OCI-LY1 (cell line): ENCODE measurements around the gene DRGX.

Source experiments
- H2AFZ ChIP-seq: fragments of 200-600 bp; sonication (generic), shearing (Covaris generic); 2 replicates; pipeline ENCODE4 v1.6.0; 2014; ENCODE audit warnings: antibody characterized with exemption, mild to moderate bottlenecking, low read length
- H3F3A ChIP-seq: fragments of 200-600 bp; sonication (generic), shearing (Covaris generic); 2 replicates; pipeline ENCODE4 v1.6.0; 2014; ENCODE audit warnings: mild to moderate bottlenecking, antibody characterized with exemption, low read length, moderate library complexity; ENCODE audit not compliant: insufficient read depth
- H3K27ac ChIP-seq: fragments of 200-600 bp; sonication (generic); 2 replicates; pipeline ENCODE4 v1.5.1; 2014; ENCODE audit warnings: low read length, mixed run types, mild to moderate bottlenecking, low read depth; ENCODE audit not compliant: poor library complexity, severe bottlenecking
- H3K27me3 ChIP-seq: fragments of 200-600 bp; sonication (generic); 2 replicates; pipeline ENCODE4 v1.6.0; 2014; ENCODE audit warnings: antibody characterized with exemption, mild to moderate bottlenecking, low read length, moderate library complexity; ENCODE audit not compliant: insufficient read depth
- H3K36me3 ChIP-seq: fragments of 200-600 bp; sonication (generic); 2 replicates; pipeline ENCODE4 v1.6.1; 2014; ENCODE audit warnings: mild to moderate bottlenecking, antibody characterized with exemption, low read length, moderate library complexity, mixed read lengths; ENCODE audit not compliant: insufficient read depth
- H3K4me1 ChIP-seq: fragments of 200-600 bp; sonication (generic); 2 replicates; pipeline ENCODE4 v1.5.1; 2014; ENCODE audit warnings: mild to moderate bottlenecking, low read length, moderate library complexity; ENCODE audit not compliant: insufficient read depth, severe bottlenecking
- H3K4me2 ChIP-seq: fragments of 200-600 bp; sonication (generic), shearing (Covaris generic); 2 replicates; pipeline ENCODE4 v1.6.1; 2014; ENCODE audit warnings: low read length
- H3K4me3 ChIP-seq: fragments of 200-600 bp; sonication (generic); 2 replicates; pipeline ENCODE4 v1.5.1; 2014; ENCODE audit warnings: low read length, low read depth, mild to moderate bottlenecking, mixed read lengths; ENCODE audit not compliant: poor library complexity, severe bottlenecking
- H3K79me2 ChIP-seq: fragments of 200-600 bp; shearing (Covaris generic); 2 replicates; pipeline ENCODE4 v1.6.1; 2016; ENCODE audit warnings: mixed run types, low read length, mixed read lengths; ENCODE audit not compliant: insufficient read depth
- H3K9ac ChIP-seq: fragments of 200-600 bp; sonication (generic), shearing (Covaris generic); 2 replicates; pipeline ENCODE4 v1.6.1; 2014; ENCODE audit warnings: mild to moderate bottlenecking, low read length, mixed read lengths
- H3K9me2 ChIP-seq: fragments of 200-600 bp; sonication (generic), shearing (Covaris generic); 2 replicates; pipeline ENCODE4 v1.6.1; 2014; ENCODE audit warnings: low read depth, mild to moderate bottlenecking, low read length, mixed read lengths
- H3K9me3 ChIP-seq: fragments of 200-600 bp; shearing (Covaris generic); 2 replicates; pipeline ENCODE4 v1.6.1; 2014; ENCODE audit warnings: low read length, mixed read lengths
- H4K20me1 ChIP-seq: fragments of 200-600 bp; sonication (generic), shearing (Covaris generic); 2 replicates; pipeline ENCODE4 v1.6.0; 2016; ENCODE audit warnings: mild to moderate bottlenecking, low read length; ENCODE audit not compliant: insufficient read depth
- EZH2 ChIP-seq: fragments of 200-600 bp; sonication (generic), shearing (Covaris generic); IDR thresholded peaks from 2 replicates; pipeline ENCODE4 v1.8.0; 2017; ENCODE audit warnings: borderline replicate concordance, mixed run types, mild to moderate bottlenecking, antibody characterized with exemption, low read length, moderate library complexity, mixed read lengths
- TF ChIP-seq, protein P1 (sequence below): fragments of 200-600 bp; sonication (generic), shearing (Covaris generic); IDR thresholded peaks from 2 replicates; pipeline ENCODE4 v1.5.1; 2017; ENCODE audit warnings: mild to moderate bottlenecking, antibody characterized with exemption, low read length, moderate library complexity, mixed read lengths

DRGX gene

DNA sequence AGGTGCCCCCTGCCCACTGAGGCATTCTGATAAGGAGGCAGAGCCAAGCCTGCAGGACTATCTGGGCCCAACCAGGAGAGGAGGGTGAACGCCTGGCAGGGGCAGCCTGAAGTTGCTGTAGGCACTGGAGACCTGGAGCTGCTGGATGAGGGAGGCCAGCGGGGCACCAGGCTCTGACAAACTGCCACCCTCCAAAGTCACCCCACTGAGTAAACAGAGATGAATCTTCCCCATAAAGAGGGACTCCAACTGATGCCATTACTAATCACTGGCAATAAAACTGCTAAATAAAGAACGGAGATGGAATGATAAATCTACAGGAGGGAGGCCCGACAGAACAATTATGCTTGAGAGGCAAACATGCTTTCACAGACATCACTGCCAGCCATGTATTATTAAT is 44.2 kb downstream of the DRGX start:
- no peaks in the 10 kb centered on the region for H3K9me2 ChIP-seq
- no peak overlapping the region for H3K27ac ChIP-seq
- no peaks in the 10 kb centered on the region for H3K27me3 ChIP-seq
- no peaks in the 10 kb centered on the region for H3K4me1 ChIP-seq
- H3K4me3 ChIP-seq: no peak overlapping the region
- no peaks in the 10 kb centered on the region for H4K20me1 ChIP-seq
- H3K9ac ChIP-seq: no peak overlapping the region
- TF ChIP-seq, protein P1, sequence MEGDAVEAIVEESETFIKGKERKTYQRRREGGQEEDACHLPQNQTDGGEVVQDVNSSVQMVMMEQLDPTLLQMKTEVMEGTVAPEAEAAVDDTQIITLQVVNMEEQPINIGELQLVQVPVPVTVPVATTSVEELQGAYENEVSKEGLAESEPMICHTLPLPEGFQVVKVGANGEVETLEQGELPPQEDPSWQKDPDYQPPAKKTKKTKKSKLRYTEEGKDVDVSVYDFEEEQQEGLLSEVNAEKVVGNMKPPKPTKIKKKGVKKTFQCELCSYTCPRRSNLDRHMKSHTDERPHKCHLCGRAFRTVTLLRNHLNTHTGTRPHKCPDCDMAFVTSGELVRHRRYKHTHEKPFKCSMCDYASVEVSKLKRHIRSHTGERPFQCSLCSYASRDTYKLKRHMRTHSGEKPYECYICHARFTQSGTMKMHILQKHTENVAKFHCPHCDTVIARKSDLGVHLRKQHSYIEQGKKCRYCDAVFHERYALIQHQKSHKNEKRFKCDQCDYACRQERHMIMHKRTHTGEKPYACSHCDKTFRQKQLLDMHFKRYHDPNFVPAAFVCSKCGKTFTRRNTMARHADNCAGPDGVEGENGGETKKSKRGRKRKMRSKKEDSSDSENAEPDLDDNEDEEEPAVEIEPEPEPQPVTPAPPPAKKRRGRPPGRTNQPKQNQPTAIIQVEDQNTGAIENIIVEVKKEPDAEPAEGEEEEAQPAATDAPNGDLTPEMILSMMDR: no peak
- TF ChIP-seq EZH2: no peak
- no peak overlapping the region for H3K4me2 ChIP-seq
- H3F3A ChIP-seq: no peaks in the 10 kb centered on the region
- H3K9me3 ChIP-seq: no peaks in the 10 kb centered on the region
- H3K79me2 ChIP-seq: no peaks in the 10 kb centered on the region
- no peak overlapping the region for H2AFZ ChIP-seq
- no peaks in the 10 kb centered on the region for H3K36me3 ChIP-seq

DNA sequence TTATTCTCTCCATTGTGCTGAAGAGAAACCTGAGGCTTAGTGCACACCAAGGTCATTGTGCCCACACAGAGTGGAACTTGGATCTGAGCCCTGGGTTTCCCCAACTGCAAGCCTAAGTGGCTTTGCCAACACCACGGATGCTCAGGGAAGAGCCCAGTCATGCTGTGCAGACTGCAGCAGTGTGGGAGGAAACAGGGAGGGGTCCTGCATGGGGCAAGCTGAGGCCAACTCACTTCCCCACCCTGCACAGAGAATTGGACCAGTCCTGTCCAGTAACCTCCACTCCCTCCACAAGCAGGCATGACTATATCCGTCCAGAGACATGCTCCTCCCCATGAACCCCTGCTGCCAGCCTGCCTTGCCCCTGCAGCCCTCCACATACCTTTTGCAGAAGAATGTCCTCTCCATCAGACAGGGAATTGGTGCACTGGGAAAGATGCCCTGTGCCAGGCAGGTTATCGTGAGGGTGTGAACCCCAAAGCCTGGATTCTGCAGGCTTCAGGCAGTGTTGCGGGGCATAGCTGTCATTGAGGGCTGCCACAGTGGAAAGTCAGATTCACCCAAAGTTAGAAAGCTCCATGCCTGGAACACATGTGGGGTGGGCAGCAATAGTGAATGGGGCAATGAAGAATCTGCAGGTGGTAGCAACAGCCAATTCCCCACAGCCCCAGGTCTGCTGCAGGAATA is 44.9 kb downstream of the DRGX start:
- H4K20me1 ChIP-seq: no peaks in the 10 kb centered on the region
- TF ChIP-seq, protein P1: no peak
- TF ChIP-seq EZH2: no peak
- no peaks in the 10 kb centered on the region for H3K9me3 ChIP-seq
- no peak overlapping the region for H2AFZ ChIP-seq
- no peaks in the 10 kb centered on the region for H3K27me3 ChIP-seq
- no peaks in the 10 kb centered on the region for H3K4me1 ChIP-seq
- no peak overlapping the region for H3K27ac ChIP-seq
- H3K36me3 ChIP-seq: no peaks in the 10 kb centered on the region
- H3K4me3 ChIP-seq: no peak overlapping the region
- no peaks in the 10 kb centered on the region for H3K79me2 ChIP-seq
- no peaks in the 10 kb centered on the region for H3F3A ChIP-seq
- no peak overlapping the region for H3K9ac ChIP-seq
- no peaks in the 10 kb centered on the region for H3K9me2 ChIP-seq
- no peak overlapping the region for H3K4me2 ChIP-seq

DNA sequence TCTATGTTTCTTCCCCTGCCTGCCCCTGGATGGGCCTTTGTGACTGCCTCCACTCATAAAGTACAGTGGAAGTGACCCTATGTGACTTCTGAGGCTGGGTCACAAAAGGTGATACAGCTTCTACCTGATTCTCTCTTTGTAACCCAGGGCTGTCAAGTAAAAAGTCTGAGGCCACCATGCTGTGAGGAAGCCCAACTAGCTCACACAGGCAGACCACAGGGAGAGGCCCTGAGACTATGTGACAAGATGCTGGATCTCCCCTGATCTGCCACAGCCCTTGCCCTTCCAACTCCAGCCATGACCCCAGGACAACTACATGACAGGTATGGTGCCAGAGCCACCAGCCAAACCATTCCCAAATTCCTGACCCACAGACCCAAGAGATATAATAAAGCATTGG is 45.8 kb downstream of the DRGX start:
- Histone ChIP-seq H3K9ac (no peak overlapping the region), H3K4me1 (no peaks in the 10 kb centered on the region), H3K4me3 (no peak overlapping the region), H3K9me3 (no peaks in the 10 kb centered on the region), H3K4me2 (no peak overlapping the region), H3K27me3 (no peaks in the 10 kb centered on the region), H4K20me1 (no peaks in the 10 kb centered on the region), H2AFZ (no peak overlapping the region), H3K9me2 (no peaks in the 10 kb centered on the region), H3F3A (no peaks in the 10 kb centered on the region), H3K79me2 (no peaks in the 10 kb centered on the region), H3K27ac (no peak overlapping the region), H3K36me3 (no peaks in the 10 kb centered on the region)
- TF ChIP-seq, protein P1: no peak
- TF ChIP-seq EZH2: no peak
